ENCODE results near the gene COL4A5.

The COL4A5 gene

GRCh38 chrX:108735091-108735678 is 295.5 kb downstream of the COL4A5 start:
- Histone ChIP-seq H3K4me3 (ENCODE audit: low read depth, low read length) (no peak overlapping the region), H3K4me1 (no peaks in the 10 kb centered on the region), H3K27me3 (peaks cover 43% of the 10 kb centered on the region), H3K36me3 (no peaks in the 10 kb centered on the region), H3K9me3 (no peaks in the 10 kb centered on the region)
- DNase-seq = no peak
- TF ChIP-seq, protein P1, sequence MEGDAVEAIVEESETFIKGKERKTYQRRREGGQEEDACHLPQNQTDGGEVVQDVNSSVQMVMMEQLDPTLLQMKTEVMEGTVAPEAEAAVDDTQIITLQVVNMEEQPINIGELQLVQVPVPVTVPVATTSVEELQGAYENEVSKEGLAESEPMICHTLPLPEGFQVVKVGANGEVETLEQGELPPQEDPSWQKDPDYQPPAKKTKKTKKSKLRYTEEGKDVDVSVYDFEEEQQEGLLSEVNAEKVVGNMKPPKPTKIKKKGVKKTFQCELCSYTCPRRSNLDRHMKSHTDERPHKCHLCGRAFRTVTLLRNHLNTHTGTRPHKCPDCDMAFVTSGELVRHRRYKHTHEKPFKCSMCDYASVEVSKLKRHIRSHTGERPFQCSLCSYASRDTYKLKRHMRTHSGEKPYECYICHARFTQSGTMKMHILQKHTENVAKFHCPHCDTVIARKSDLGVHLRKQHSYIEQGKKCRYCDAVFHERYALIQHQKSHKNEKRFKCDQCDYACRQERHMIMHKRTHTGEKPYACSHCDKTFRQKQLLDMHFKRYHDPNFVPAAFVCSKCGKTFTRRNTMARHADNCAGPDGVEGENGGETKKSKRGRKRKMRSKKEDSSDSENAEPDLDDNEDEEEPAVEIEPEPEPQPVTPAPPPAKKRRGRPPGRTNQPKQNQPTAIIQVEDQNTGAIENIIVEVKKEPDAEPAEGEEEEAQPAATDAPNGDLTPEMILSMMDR (IDR thresholded peaks at IDR 0.05; ENCODE audit: low read depth, low read length) = no peak

DNA sequence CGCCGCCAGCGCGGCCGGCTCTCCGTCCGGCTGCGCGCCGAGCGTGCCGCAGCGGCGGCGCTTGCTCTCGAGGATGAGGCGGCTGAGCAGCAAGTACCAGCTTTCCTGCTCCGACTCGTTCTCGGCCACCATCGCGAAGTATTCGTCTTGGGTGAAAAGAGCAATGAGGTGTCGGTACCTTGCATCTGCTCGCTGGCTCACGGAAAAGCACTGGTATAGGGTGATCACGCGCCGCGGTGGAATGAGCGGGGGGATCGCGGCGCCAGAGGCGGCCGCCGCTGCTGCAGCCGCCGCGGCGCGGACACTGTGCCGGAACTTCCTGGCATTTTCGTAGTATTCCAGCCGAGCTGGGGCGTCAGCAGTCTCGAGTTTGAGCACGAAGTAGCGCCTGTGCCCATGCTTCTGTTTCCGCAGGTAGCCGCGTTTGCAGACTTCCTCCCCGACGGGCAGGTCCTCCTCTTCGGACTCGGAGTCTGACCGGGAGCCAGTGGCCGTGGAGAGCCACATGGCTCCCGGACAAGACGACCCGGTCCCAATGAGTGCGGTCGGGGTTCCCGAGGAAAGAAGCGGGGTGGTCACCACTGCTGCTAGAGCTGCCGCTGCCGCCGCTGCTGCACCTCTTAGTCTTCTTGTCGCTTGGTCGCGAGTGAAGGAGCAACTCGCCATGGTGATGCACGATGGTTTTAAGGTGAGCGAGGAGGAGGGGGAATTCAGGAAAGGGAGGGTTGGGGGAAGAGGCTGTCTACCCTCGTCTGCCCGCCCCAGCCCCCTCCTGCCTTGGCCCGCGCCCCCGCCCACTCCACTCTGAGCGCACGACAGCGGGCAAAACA is 296.3 kb downstream of the COL4A5 start:
- TF ChIP-seq, protein P1 (IDR thresholded peaks at IDR 0.05; ENCODE audit: low read depth, low read length) = no peak
- peak overlapping the region; percentile 39 for H3K4me3 ChIP-seq (ENCODE audit: low read depth, low read length)
- H3K9me3 ChIP-seq = no peaks in the 10 kb centered on the region
- H3K36me3 ChIP-seq = no peaks in the 10 kb centered on the region
- peaks cover 43% of the 10 kb centered on the region for H3K27me3 ChIP-seq
- H3K4me1 ChIP-seq = no peaks in the 10 kb centered on the region
- no peak for DNase-seq

DNA sequence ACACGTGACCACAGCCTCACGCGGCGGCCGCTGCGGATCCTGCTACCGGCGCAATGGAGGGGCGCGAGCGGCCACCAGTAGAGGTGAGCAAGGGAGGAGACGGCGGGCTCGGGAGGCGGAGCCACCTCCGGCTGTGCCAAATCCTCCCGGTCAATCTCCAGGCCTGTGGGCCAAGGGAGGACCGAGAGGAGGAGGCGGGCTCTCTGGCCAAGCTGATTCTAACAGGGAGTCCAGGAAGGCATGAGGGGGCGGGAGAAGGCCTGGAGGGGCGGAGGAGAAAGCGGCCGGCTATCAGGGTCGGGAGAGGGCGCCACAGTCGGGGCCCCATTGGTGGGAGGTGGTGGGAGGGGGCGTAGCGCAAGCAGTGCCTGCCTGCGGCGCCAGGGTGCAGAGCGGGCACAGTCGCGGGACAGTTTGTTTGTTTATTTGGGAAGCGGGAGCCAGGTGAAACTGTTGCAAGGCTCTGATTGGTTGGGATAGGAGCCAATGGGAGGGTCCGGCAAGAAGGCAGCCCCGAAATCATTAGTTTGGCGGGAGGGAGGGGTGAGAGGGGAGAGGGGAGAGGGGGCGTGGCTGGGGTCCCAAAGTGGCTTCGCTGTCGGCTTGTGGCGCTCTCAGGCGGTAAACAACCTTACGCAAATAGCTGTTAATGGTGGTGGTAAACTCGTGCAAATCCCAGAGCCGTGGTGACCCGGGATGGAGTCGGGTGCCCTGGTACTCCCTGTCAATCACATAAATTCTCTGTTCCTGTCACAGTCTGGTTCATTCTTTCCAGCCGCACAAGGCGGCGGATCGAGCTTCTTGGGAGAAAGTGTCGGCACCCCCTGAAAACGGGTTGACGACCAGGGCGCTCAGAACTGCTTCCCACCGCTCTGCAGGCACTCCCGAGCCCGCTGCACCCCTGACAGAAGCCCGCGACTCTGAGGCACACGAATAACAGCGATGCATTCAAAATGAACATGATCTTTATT is 297.2 kb downstream of the COL4A5 start, which contains the start of gene IRS4:
TSS of gene IRS4 (minus strand) at position 55 of the 971 bp plus-strand sequence.
- TF ChIP-seq, protein P1 (IDR thresholded peaks at IDR 0.05; ENCODE audit: low read depth, low read length) = no peak
- no peaks in the 10 kb centered on the region for H3K36me3 ChIP-seq
- DNase-seq = peak; percentile 36
- peak within 1 kb of the TSS; percentile 39 for H3K4me3 ChIP-seq (ENCODE audit: low read depth, low read length)
- H3K4me1 ChIP-seq = no peaks in the 10 kb centered on the region
- peaks cover 43% of the 10 kb centered on the region for H3K27me3 ChIP-seq
- H3K9me3 ChIP-seq = no peaks in the 10 kb centered on the region

DNA sequence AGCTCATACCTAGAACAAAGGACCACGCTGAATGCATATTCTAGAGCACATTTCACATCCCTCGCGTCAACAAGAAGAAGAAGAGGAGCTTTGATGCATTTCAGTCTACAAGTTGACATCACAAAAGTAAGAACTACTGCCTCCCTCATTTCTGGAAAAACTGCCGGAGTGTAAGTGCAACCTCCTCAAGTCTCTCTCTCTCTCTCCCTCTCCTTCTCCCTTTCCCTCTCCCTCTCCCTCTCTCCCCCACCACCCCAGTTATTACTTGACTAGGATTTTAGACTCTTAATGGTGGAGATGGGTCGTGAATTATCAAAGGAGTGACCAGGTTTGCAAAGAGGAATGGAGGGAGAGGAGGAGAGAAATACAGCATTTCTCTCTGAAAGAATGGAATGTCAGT is 298.1 kb downstream of the COL4A5 start:
- no peak for DNase-seq
- no peaks in the 10 kb centered on the region for H3K36me3 ChIP-seq
- peaks cover 39% of the 10 kb centered on the region for H3K27me3 ChIP-seq
- H3K4me3 ChIP-seq (ENCODE audit: low read depth, low read length) = no peak overlapping the region
- TF ChIP-seq, protein P1 (IDR thresholded peaks at IDR 0.05; ENCODE audit: low read depth, low read length) = no peak
- H3K9me3 ChIP-seq = no peaks in the 10 kb centered on the region
- H3K4me1 ChIP-seq = no peaks in the 10 kb centered on the region

DNA sequence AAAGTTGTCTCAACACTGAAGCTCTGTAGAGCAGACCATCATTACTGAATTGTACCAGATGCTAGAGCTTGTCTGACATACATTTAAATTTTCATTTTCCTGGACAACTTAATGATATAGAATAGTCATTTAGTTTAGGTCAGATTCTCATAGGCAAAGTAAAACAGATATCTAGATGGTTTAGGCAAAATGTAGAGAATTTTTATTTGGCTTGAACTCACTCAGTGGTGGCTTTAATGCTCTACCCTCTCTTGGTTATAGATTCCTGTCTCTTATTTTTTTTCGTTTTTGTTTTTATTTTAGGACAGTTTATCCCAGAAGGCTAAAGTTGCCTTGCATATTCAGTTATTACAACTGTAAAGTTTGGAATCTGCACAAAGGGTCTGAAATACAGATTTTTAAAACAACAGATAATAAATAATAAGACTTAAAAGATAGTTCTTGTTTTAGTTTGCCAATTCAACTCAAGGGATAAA is 300.7 kb downstream of the COL4A5 start:
- DNase-seq = no peak
- TF ChIP-seq, protein P1 (IDR thresholded peaks at IDR 0.05; ENCODE audit: low read depth, low read length) = no peak
- Histone ChIP-seq H3K9me3 (no peaks in the 10 kb centered on the region), H3K4me3 (ENCODE audit: low read depth, low read length) (no peak overlapping the region), H3K27me3 (peaks cover 19% of the 10 kb centered on the region), H3K4me1 (no peaks in the 10 kb centered on the region), H3K36me3 (no peaks in the 10 kb centered on the region)

Measured in BE2C (cell line).